Nephron progenitor cell (in vitro differentiated cells): Measurements from ENCODE around the gene TSPAN7.

Experiments
- DNase-seq: peaks from one replicate; pipeline ENCODE4 v3.0.0; 2021
- H3K27ac Mint-ChIP-seq: 2 replicates; pipeline ENCODE4 v1.8.0; 2021; ENCODE audit warnings: mild to moderate bottlenecking, moderate library complexity, mixed read lengths
- H3K27me3 Mint-ChIP-seq: 2 replicates; pipeline ENCODE4 v1.8.0; 2021; ENCODE audit warnings: mild to moderate bottlenecking, low read depth, mixed read lengths; ENCODE audit not compliant: poor library complexity
- H3K36me3 Mint-ChIP-seq: 2 replicates; pipeline ENCODE4 v1.8.0; 2021; ENCODE audit warnings: low read depth, mixed read lengths
- H3K4me1 Mint-ChIP-seq: 2 replicates; pipeline ENCODE4 v1.8.0; 2021; ENCODE audit warnings: mixed read lengths
- H3K4me3 Mint-ChIP-seq: 2 replicates; pipeline ENCODE4 v1.8.0; 2021; ENCODE audit warnings: mild to moderate bottlenecking, moderate library complexity, mixed read lengths
- H3K9me3 Mint-ChIP-seq: 2 replicates; pipeline ENCODE4 v1.8.0; 2021; ENCODE audit warnings: mild to moderate bottlenecking, moderate library complexity, mixed read lengths
- TF ChIP-seq, protein P1 (sequence below): fragments of 200-600 bp; sonication (generic); IDR thresholded peaks from 2 replicates; pipeline ENCODE4 v1.5.0; 2021; ENCODE audit warnings: antibody characterized with exemption

TSPAN7 gene

DNA sequence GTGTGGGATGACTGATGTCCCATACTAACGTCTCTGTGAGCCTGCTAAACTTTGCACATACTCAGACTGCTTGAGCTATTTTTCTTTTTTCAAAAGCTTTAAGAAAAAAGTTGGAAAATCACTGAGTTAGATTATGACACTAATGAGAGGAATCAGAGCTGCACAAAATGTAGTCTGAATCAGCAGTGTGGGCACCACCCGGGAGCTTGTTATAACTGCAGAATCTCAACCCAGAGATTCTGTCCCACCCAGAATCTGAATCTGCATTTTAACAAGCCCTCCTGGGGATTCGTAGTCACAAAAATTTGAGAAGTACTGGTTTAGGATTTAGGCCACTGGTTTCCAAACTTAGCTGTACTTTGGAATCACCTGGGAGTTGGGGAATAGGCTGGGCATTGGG lies 137.8 kb downstream of the TSPAN7 start:
- Mint-ChIP-seq H3K4me1 (peaks cover 8% of the 10 kb centered on the region), H3K36me3 (no peaks in the 10 kb centered on the region)

GRCh38 chrX:38699696-38700095 lies 138.4 kb downstream of the TSPAN7 start:
- no peak for DNase-seq
- Mint-ChIP-seq H3K4me1 (peaks cover 8% of the 10 kb centered on the region), H3K36me3 (no peaks in the 10 kb centered on the region), H3K27me3 (no peaks in the 10 kb centered on the region), H3K9me3 (peaks cover 29% of the 10 kb centered on the region), H3K27ac (no peak overlapping the region), H3K4me3 (no peak overlapping the region)
- TF ChIP-seq, protein P1, sequence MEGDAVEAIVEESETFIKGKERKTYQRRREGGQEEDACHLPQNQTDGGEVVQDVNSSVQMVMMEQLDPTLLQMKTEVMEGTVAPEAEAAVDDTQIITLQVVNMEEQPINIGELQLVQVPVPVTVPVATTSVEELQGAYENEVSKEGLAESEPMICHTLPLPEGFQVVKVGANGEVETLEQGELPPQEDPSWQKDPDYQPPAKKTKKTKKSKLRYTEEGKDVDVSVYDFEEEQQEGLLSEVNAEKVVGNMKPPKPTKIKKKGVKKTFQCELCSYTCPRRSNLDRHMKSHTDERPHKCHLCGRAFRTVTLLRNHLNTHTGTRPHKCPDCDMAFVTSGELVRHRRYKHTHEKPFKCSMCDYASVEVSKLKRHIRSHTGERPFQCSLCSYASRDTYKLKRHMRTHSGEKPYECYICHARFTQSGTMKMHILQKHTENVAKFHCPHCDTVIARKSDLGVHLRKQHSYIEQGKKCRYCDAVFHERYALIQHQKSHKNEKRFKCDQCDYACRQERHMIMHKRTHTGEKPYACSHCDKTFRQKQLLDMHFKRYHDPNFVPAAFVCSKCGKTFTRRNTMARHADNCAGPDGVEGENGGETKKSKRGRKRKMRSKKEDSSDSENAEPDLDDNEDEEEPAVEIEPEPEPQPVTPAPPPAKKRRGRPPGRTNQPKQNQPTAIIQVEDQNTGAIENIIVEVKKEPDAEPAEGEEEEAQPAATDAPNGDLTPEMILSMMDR: no peak

More for the DNA sequence above, 137.8 kb downstream of the TSPAN7 start:
- DNase-seq: no peak
- Mint-ChIP-seq H3K4me3 (no peak overlapping the region), H3K27me3 (no peaks in the 10 kb centered on the region), H3K9me3 (peaks cover 25% of the 10 kb centered on the region), H3K27ac (no peak overlapping the region)
- TF ChIP-seq, protein P1: no peak

DNA sequence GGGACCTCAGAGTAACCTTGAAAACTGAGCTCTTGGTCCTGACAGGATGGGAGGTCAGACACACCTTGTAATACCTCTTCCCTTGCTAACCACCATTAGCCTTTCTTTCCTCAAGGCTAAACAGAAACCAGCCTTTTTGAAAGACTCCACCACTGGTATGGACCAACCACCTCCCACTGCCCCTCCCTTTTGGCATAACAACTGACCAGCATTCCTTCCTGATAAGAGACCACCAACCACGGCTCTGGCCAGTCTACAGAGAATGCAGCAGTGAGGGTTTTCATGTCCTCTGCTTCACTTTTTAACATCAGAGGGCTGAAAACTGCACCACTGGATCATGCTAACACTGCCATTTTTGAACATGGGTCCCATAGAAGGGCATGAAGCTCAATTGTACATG lies 139.7 kb downstream of the TSPAN7 start:
- Mint-ChIP-seq H3K9me3 (peaks cover 26% of the 10 kb centered on the region), H3K27me3 (no peaks in the 10 kb centered on the region), H3K27ac (no peak overlapping the region), H3K4me1 (peaks cover 8% of the 10 kb centered on the region), H3K4me3 (no peak overlapping the region), H3K36me3 (no peaks in the 10 kb centered on the region)
- TF ChIP-seq, protein P1: no peak
- DNase-seq: no peak

DNA sequence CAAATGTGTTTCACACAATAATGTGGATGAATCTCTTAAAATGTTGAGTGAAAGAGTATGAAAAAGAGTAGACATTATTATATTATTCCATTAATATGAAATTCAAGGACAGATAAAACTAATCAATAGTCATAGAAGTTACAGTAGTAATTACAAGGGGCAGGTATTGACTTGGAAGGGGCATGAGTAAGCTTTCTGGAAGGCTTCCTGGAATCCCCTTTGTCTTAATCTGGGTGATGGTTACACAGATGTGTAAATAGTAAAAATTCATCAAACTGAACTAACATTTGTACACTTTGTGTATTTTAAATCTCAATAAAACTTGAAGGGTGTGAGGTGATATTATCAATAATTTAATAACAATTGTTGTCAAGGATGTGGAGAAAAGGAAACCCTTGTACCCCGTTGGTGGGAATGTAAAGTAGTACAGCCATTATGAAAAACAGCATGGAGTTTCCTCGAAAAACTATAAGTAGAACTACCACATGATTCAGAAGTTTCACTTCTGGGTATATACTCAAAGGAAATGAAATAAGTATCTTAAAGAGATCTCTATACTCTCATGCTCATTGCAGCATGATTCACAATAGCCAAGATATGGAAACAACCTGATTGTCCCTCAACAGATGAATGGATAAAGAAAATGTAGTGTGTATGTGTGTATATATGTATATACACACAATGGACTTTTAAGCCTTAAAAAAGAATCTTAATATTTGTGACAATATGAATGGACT lies 143.0 kb downstream of the TSPAN7 start:
- no peaks in the 10 kb centered on the region for H3K36me3 Mint-ChIP-seq
- no peak overlapping the region for H3K27ac Mint-ChIP-seq
- peaks cover 21% of the 10 kb centered on the region for H3K9me3 Mint-ChIP-seq
- TF ChIP-seq, protein P1: no peak
- DNase-seq: no peak
- H3K4me3 Mint-ChIP-seq: no peak overlapping the region
- H3K4me1 Mint-ChIP-seq: peaks cover 8% of the 10 kb centered on the region
- no peaks in the 10 kb centered on the region for H3K27me3 Mint-ChIP-seq

GRCh38 chrX:38717871-38718270 lies 156.5 kb downstream of the TSPAN7 start:
- no peak for DNase-seq
- H3K9me3 Mint-ChIP-seq: peaks cover 46% of the 10 kb centered on the region

More at GRCh38 chrX:38717871-38718270, 156.5 kb downstream of the TSPAN7 start:
- TF ChIP-seq, protein P1: peak; percentile 39
- no peaks in the 10 kb centered on the region for H3K4me1 Mint-ChIP-seq
- peaks cover 3% of the 10 kb centered on the region for H3K27me3 Mint-ChIP-seq
- H3K4me3 Mint-ChIP-seq: no peak overlapping the region
- no peaks in the 10 kb centered on the region for H3K36me3 Mint-ChIP-seq
- no peak overlapping the region for H3K27ac Mint-ChIP-seq
